Midbrain (tissue), 1 donor: ENCODE data around the gene TSPYL2.

ENCODE experiments used
- DNase-seq: peaks from one replicate; lab custom pipeline; 2025; lab: John Stamatoyannopoulos, UW

TSPYL2 gene

DNA sequence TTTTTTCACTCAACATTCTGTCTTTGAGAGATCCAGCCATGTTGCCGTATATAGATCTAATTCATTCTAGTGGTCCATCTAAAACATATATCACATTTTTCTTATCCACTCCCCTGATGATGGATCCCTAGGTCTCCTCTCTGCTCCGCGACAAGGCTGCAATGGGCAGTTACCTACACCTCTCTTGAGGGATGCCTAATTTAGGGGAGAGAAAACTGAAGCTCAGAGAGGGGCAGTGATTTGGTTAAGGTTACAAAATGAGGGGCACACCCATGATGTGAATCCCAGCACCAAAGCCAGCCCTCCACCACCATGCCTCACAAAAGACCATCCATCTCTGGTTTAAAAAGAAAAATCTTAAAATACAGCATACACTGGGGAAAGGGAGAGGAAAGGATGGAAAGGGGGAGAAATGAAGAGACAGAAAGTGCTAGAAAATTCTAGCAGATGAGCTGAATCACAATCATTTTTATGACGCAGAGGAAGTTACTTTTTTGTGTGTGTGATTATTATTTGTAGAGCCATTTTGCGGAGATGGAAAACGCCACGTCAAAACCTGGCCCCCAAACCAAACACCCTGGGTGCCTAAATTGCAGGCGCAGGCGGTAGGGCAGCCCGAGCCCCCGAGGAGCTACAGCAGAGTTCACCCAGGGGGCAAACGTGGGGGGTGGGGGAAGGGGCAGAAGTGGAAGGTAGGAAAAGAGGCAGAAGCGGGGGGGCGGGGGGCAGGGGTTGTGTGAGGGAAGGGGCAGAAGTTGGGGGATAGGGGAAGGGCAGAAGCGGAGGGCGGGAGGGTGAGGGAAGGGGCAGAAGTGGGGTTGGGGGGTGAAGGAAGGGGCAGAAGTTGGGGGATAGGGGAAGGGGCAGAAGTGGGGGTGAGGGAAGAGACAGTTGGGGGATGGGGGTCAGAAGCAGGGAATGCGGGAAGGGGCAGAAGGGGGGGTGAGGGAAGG lies 1.3 kb upstream of the TSPYL2 start:
- no peak for DNase-seq

DNA sequence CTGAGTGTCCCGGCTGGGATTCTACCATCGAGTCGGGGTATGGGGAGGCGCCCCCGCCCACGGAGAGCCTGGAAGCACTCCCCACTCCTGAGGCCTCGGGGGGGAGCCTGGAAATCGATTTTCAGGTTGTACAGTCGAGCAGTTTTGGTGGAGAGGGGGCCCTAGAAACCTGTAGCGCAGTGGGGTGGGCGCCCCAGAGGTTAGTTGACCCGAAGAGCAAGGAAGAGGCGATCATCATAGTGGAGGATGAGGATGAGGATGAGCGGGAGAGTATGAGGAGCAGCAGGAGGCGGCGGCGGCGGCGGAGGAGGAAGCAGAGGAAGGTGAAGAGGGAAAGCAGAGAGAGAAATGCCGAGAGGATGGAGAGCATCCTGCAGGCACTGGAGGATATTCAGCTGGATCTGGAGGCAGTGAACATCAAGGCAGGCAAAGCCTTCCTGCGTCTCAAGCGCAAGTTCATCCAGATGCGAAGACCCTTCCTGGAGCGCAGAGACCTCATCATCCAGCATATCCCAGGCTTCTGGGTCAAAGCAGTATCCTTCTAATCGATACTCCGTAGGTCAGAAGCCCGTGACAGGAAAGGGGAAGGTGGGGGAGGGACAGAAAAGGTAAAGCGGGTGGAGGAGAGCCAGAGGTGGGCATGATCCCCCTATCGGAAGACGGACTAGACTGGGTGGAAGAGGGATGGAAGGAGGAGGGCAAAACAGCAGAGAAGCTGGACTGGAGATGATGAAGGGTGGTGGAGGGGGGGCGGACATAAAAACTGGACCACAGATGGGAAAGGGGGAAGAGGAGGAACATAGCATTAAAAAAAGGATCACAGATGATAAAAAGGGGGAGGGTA lies 828 bp downstream of the TSPYL2 start:
- DNase-seq: no peak

DNA sequence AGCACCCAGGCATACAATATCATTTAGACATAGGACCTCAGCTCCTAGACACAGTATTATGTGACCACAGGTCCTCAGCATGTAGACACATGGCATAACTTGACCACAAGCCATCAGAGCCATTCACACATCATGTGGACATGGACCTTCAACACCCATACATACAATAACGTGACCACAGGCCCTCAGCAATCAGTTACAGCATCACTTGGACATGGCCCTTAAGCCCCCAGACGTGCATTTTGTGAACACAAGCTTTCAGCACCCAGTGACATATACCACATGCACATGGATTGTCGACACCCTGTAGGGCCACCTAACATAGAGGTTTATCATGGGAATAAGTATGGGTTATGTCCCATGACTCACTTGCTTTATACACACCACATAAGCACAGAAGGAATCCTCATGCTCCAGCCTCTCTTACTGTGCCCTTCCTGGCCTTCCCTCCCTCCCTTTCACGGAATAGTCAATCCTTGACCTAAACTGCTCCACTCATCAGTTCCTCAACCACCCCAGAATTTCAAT lies 1.9 kb downstream of the TSPYL2 start:
- DNase-seq: no peak

DNA sequence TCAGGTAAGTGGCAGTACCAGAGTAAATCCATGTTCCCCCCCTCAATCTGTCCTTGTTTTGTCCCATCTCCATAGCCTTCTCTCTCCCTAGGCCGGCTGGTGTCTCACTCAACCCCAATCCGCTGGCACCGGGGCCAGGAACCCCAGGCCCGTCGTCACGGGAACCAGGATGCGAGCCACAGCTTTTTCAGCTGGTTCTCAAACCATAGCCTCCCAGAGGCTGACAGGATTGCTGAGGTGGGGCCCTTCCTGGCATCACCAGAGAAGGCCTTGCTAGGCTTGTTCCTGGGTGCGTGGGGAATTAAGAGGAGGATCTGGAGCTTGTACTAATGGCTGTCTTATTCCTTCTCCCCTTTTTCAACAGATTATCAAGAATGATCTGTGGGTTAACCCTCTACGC lies 2.7 kb downstream of the TSPYL2 start:
- no peak for DNase-seq

DNA sequence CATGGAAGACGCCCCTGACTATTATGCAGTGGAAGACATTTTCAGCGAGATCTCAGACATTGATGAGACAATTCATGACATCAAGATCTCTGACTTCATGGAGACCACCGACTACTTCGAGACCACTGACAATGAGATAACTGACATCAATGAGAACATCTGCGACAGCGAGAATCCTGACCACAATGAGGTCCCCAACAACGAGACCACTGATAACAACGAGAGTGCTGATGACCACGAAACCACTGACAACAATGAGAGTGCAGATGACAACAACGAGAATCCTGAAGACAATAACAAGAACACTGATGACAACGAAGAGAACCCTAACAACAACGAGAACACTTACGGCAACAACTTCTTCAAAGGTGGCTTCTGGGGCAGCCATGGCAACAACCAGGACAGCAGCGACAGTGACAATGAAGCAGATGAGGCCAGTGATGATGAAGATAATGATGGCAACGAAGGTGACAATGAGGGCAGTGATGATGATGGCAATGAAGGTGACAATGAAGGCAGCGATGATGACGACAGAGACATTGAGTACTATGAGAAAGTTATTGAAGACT lies 3.6 kb downstream of the TSPYL2 start:
- no peak for DNase-seq

DNA sequence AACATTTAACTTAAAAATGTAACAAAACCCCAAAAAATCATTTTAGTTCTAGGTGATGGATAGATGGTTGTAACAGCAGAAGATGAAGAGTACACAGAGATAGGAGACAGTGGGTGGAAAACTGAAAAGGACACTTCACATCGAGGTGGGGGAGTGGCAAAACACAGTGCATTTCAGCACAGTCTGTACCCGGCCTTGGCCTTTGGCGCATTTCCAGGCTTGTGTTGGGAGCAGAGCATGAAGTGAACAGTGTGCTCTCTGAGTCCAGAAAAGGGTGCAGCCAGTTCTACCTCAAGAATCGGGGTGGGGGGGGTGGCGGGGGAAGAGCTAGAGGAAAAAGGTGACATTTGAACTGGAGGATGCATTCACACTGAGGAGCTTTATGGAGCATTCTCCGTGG lies 4.3 kb downstream of the TSPYL2 start:
- peak; percentile 36 for DNase-seq

DNA sequence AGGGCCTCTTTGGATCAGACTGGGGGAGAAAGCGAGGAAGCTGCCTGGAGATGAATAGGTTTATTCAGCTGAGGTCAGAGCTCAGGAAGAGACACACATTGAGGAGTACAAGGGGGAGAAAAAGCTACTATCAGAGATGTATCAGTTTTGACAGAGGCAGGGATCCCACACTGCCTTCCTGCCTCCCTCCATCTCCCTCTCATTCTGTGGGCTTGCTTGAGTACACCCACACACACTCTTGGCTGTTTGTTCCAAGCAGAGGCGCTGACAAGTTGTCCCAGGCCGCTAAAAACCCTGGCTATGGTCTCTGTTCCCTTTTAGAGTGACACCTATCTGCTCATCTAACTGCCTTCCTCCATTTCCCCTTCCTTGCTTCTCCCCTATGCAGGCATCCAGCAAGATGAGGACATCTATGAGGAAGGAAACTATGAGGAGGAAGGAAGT lies 5.2 kb downstream of the TSPYL2 start:
- no peak for DNase-seq

DNA sequence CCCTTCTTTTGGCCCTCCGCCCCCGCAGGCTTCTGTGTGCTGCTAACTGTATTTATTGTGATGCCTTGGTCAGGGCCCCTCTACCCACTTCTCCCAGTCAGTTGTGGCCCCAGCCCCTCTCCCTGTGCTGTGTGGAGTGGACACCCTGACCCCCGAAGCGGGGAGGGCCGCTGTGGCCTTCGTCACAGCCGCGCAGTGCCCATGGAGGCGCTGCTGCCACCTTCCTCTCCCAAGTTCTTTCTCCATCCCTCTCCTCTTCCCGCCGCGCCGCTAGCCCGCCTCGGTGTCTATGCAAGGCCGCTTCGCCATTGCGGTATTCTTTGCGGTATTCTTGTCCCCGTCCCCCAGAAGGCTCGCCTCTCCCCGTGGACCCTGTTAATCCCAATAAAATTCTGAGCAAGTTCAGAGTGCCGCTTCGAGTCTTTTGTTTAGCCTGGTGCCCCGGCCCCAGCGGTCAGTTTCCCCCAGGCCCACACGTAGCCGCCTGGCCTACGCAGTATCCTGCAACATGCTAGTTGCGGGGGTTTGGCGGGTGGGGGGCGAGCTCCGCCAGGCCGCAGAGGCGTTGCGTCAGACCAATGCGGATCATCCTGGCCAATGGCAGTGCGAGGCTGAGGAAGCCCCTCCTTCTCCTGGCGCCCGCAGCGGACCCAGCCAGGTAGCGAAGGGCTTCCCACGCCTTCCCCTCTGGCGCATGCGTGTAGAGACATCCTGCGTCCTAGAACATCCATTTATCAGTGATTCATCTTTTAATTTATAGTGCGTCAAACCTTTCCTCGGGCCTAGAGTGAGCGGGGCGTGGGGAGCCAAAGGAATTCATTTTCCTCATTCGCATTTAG lies 6.2 kb downstream of the TSPYL2 start:
- peak; percentile 54 for DNase-seq

DNA sequence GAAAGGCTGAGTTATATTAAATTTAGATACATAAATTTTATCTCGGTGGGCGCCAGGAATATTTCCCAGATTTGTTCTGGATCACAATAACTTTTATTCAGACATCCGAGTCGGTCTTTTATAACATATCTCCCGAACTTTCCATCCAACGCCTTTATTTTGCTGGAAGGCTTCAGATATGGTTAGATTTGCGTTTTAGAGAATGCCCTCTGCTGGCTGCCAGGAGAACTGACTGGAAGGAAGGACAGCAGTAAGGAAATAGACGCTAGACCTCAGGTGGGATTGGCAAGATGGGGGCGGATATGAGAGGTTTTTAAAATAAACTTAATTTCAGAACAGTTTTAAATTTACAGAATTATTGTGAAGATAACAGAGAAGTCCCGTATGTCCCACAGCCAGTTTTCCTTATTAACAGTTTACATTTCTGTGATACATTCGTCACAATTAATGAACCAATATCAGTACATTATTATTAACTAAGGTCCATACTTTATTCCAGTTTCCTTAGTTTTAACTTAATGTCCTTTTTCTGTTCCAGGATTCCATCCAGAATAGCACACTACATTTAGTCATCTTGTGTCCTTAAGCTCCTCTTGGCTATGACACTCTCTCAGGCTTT lies 7.2 kb downstream of the TSPYL2 start:
- peak; percentile 63 for DNase-seq

DNA sequence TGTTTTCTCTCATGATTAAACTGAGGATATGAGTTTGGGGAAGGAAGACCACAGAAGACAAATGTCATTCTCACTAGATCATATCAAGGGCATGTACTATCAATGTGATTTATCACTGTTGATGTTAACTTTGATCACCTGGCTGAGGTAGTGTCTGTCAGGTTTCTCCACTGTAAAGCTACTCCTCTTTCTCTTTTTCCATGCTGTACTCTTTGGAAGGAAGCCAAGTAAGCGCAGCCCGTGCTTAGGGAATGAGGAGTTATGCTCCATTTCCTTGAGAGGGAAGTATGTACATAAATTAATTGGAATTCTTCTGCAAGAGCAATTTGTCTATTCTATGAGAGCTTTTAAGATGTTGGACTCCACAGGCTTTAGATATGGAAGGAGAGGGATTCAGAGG lies 7.8 kb downstream of the TSPYL2 start:
- DNase-seq: no peak

DNA sequence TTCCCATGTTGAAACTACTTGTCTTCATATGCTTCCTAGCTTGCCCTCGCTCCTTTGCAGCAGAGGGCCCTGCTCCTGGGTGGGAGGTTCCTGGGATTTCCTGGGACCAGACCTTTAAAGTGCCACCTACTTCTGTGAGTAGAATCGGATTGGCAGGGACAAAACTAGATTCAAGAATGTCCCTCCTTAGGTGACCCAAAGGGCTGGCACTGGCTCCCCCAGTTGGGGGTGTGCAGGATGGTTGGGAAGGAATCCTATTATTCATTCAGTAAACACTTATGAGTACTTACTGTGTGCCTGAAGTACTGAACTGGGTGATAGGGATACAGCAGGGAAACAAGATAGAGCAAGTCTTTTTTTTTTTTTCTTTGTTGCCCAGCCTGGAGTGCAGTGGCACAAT lies 9.2 kb downstream of the TSPYL2 start:
- no peak for DNase-seq

DNA sequence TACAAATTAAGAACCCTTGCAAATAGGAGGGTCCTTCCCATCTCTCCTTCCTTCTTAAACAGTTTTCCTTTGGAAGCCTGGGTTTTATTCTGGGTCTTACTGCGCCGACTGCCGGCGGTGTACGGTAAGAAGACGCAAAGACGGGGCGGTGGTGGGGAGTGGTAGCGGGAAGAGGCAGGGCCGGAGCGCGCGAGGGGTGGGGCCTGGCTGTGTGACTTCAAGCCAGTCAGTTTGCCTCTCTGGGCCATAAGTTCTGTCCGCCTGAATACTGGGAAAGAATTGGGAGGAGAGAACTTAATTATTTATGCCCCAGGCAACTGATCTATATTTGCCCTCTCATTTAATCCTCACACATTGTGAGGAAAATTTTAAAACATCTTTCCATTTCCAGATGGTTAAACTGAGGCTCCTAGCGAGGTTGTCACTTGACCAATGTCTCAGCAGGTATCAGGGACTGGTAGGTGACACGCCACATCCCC lies 11.0 kb downstream of the TSPYL2 start:
- peak; percentile 36 for DNase-seq

DNA sequence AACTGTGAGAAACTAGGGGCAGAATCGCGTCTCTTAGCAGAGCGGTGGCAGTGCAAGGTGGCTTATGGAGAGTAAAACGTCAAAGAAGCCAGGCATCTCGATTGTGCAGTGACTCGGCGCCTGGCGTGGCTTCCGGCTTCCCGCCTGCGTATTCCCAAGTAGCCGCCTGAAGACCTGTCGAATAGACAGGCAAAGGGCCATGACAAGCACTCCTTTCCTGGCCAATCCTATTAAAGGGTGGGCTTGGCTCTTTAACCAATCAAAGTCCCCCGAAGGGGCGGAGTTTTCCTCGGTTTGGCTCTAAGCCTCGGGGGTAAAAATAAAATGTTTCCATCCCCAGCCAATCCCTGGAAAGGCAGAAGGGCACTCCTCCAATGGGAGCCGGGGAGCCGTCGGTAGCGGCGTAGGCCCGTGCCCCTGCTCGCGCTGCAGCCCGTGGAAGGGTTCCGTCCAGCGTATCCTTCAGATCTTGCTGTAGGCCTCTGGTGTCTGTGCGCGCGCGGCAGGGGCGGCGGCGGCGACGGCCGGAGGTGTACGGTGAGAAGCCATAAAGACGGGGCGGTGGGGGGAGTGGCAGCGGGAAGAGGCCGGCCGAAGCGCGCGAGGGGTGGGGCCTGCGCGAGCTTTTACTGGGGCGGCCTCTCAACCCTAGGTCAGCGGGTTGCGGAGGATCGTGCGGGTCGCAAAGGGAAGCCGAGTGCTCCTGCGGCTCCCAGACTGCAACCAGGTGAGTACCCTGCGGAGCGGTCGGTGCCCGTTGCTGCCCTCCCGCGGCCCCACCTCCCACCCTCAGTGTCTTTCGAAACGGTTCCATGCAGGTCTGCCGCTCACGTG lies 11.8 kb downstream of the TSPYL2 start, which contains the start of gene KANTR:
TSS of gene KANTR (plus strand) at position 395 of the 834 bp plus-strand sequence. CDS start 30,131 bp downstream, outside the sequence.
- DNase-seq: peak; percentile 90

DNA sequence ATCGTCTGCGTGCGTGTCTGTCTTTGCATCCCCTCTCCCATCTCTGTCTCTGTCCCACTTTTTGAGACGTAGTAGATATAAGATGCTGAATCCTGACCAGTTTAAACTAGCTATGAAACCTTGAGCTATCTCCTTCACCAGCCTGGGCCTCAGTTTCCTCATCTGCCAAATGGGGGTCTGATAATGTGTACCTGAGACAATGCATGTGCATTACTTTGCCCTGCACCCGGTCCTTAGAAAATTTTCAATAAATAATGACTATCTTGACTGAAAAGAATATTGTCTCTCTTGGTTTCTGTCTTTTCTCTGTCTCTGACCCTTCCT lies 12.4 kb downstream of the TSPYL2 start:
- no peak for DNase-seq

DNA sequence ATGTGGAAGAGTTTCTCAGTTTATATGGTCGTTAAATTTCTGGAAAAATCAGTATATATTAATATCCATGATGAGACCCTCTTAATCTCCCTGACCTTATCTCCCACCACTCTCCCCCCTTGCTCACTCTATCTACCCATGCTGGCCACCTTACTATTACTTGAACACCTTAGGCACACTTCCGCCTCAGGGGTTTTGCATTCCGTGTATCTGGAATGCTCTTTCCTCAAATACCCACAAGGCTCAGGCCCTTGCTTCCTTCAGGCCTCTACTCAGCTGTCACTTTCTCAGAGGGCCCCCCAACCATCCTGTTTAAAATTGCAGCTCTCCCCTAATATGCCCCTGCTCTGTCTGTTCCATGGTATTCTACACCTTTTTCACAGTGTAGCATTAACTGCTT lies 13.6 kb downstream of the TSPYL2 start:
- no peak for DNase-seq

DNA sequence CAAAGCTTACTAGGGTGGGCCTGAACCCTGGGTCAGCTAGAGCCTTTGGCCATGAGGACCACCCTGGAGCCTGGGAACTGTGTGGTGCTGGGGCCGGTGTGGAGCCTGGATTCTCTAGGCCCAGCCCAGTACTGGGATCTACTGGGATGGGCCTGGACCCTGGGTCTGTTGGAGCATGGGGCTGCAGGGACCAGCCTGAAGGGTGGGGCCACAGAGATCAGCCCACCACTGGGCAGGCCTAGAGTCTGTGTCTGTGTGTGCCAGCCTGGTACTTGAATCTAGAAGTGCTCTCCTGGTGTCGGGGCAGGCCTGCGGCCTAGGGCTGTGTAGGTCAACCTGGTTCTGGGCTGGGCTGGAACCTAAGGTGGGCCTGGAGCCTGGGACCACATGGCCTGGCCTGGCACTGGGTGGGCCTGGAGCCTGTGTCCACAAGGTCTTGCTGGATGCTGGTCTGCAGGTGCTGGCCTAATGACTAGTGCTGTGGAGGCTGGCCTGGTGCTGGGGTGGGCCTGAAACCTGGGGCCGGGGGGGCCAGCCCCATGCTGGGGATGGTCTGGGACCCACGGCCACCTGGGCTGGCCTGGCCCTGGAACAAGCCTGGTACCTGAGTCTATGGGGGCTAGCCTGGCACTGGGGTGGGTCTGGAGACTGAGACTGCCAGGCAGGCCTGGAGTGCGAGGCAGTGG lies 32.8 kb downstream of the TSPYL2 start:
- no peak for DNase-seq

DNA sequence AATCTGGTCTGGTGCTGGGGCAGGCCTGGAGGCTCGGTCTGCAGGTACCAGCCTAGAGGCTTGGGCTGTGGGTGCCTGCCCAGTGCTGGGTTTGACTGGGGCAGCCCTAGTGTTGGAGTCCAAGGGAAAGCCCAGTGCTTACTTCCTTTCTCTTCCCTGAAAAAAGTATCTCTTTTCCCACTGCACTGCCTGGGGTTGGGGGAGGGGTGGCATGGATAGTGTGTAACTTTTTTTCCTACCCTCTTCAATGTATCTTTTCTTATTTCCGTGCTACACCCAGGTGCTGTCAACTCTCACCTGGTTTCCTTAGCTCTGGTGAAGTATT lies 33.3 kb downstream of the TSPYL2 start:
- no peak for DNase-seq

DNA sequence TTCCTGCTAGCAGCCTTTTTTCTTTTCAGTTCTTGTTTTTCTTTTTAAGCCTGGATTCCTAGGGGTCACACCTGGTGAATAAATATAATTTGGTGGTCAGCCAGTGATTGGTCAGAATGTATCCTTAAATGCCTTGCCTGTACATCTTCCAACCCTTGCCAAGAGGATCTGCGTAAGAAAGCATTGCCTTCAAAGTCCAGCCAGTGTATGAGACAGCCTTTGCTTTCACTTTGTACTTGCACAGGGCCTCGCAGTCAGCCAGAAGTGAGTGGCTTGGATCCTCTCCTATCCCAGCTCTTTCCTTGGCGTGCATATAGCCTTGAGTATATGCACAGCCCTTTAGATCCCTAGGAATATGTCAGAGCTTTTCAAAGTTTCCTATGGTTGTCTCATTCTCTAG lies 33.9 kb downstream of the TSPYL2 start:
- DNase-seq: peak; percentile 6

DNA sequence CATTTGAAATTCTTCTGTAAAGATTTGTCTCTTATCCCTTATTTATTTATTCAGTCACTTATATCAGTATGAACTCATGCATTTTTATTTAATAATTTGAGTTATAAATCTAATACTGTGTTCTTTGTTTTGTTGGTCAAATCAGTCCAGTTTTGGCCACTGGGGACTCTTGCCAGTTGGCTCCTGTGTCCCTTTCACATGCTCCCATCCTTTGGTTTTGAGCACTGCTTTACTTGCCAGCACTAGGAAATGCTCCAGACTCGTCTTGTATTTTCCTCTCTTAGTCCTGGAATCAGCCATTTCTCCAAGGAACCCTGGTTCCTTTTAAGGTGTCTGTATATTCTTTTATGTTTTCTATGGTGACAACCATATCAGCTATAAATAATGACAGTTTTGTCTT lies 39.8 kb downstream of the TSPYL2 start:
- peak; percentile 2 for DNase-seq
